Lower lobe of right lung (tissue), 2 donors: ENCODE measurements around the gene AK8. TPM values are rescaled to one million over a fixed set of nuclear protein-coding genes. Genes with fewer than 3 reads are reported as not detected.

Experiments used
- ATAC-seq, 2 donors: fragments of 200-7000 bp; cut with Tn5 transposase; one replicate each; pipeline ENCODE4 v1.9.1; 2020 to 2022; ENCODE audit warnings: mild to moderate bottlenecking in 2 of 2, moderate library complexity in 2 of 2
- DNase-seq: peaks from one replicate; pipeline ENCODE4 v3.0.0-alpha.2; 2020
- H3K27ac ChIP-seq: fragments of 200-600 bp; one replicate; pipeline ENCODE4 v1.8.0; 2022
- H3K27me3 ChIP-seq: fragments of 200-600 bp; one replicate; pipeline ENCODE4 v1.8.0; 2022; ENCODE audit warnings: low read depth
- H3K36me3 ChIP-seq: fragments of 200-600 bp; one replicate; pipeline ENCODE4 v1.8.0; 2022; ENCODE audit warnings: mild to moderate bottlenecking
- H3K4me1 ChIP-seq: fragments of 200-600 bp; one replicate; pipeline ENCODE4 v1.8.0; 2022
- H3K4me3 ChIP-seq: fragments of 200-600 bp; one replicate; pipeline ENCODE4 v1.8.0; 2022; ENCODE audit warnings: mild to moderate bottlenecking
- H3K9me3 ChIP-seq: fragments of 200-600 bp; one replicate; pipeline ENCODE4 v1.8.0; 2022
- CTCF ChIP-seq: fragments of 200-600 bp; IDR thresholded peaks from one replicate; pipeline ENCODE4 v1.8.0; 2022; ENCODE audit warnings: antibody characterized with exemption, mild to moderate bottlenecking
- intact Hi-C: fragments of 100-400 bp; cut with DNase I; formaldehyde crosslinking; loops from one replicate; pipeline ENCODE4 v1.11.0; 2022
- total RNA-seq: library from RNA; stranded (reverse); fragmentation: NEBNext Ultra II Directional; extraction: Animal tissue kit (Norgen Biotek cat#: 25700); gene quantifications from one replicate; pipeline ENCODE4 v1.2.1, GENCODE V29; 2021
- donor health status: DM: no; HTN: yes; CAD: no; lungs with severe emphysema.

The AK8 gene
- total RNA-seq, 1 donor from 2014 or later, result 6.1 TPM

GRCh38 chr9:132788378-132788777 lies 89.7 kb downstream of the AK8 start:
- H3K4me3 ChIP-seq, result no peak overlapping the region
- no peaks in the 10 kb centered on the region for H3K27me3 ChIP-seq
- no peaks in the 10 kb centered on the region for H3K36me3 ChIP-seq
- intact Hi-C loops, result no loop called here
- TF ChIP-seq CTCF, result no peak
- DNase-seq, result no peak
- no peak for ATAC-seq
- no peaks in the 10 kb centered on the region for H3K4me1 ChIP-seq
- H3K9me3 ChIP-seq, result no peaks in the 10 kb centered on the region
- no peak overlapping the region for H3K27ac ChIP-seq

GRCh38 chr9:132787748-132788159 lies 90.3 kb downstream of the AK8 start:
- H3K4me3 ChIP-seq, result no peak overlapping the region
- intact Hi-C loops, result no loop called here
- H3K9me3 ChIP-seq, result no peaks in the 10 kb centered on the region
- TF ChIP-seq CTCF, result no peak
- H3K27ac ChIP-seq, result no peak overlapping the region
- H3K27me3 ChIP-seq, result no peaks in the 10 kb centered on the region
- H3K4me1 ChIP-seq, result no peaks in the 10 kb centered on the region
- ATAC-seq, result no peak
- DNase-seq, result no peak
- H3K36me3 ChIP-seq, result no peaks in the 10 kb centered on the region

DNA sequence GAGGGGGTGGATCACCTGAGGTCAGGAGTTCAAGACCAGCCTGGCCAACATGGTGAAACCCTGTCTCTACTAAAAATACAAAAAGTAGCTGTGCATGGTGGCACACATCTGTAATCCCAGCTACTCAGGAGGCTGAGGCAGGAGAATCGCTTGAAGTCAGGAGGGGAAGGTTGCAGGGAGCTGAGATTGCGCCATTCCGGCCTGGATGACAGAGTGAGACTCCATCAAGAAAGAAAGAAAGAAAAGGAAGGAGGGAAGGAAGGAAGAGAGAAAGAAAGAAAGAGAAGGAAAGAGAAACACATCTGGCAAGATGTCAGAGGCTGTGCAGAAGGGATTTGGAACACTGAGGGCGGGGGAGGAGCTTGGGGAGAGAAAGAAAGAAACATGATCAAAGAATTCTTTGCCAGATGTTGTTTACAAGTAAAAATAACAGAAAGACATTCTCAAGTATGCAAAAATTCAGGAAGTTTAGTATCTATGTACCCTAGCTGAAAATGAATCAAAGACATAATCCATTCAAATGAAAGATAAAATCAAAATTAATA lies 93.7 kb downstream of the AK8 start:
- TF ChIP-seq CTCF, result no peak
- Histone ChIP-seq H3K27ac (no peak overlapping the region), H3K4me1 (no peaks in the 10 kb centered on the region), H3K4me3 (no peak overlapping the region), H3K36me3 (no peaks in the 10 kb centered on the region), H3K9me3 (no peaks in the 10 kb centered on the region), H3K27me3 (peaks cover 7% of the 10 kb centered on the region)
- ATAC-seq (no peak), DNase-seq (no peak)
- intact Hi-C loops, result no loop called here

DNA sequence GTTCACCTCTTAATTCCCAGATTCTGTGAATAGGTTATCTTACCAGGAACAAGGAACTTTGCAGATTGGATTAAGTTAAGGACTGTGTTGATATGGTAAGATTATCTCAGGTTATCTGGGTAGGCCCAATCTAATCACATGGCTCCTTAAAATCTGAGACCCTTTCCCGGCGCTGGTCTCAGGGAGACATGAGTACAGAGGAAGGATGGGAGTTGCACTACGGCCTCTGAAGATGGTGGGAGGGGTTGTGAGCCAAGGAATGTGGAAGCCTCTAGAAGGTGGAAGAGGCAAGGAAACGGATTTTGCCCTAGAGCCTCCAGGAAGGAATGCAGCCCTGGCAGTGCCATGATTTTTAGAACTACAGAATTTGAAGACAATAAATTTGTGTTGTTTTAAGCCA lies 95.1 kb downstream of the AK8 start:
- ATAC-seq (no peak), DNase-seq (no peak)
- Histone ChIP-seq H3K27me3 (peaks cover 7% of the 10 kb centered on the region), H3K9me3 (no peaks in the 10 kb centered on the region), H3K4me1 (no peaks in the 10 kb centered on the region), H3K4me3 (no peak overlapping the region), H3K27ac (no peak overlapping the region), H3K36me3 (no peaks in the 10 kb centered on the region)
- intact Hi-C loops, result no loop called here
- TF ChIP-seq CTCF, result no peak

- no peak overlapping the region for H3K27ac ChIP-seq
- no peaks in the 10 kb centered on the region for H3K9me3 ChIP-seq
- H3K4me3 ChIP-seq, result no peak overlapping the region
- no peaks in the 10 kb centered on the region for H3K4me1 ChIP-seq
- DNase-seq, result no peak
- no peak for TF ChIP-seq CTCF
- H3K27me3 ChIP-seq, result peaks cover 7% of the 10 kb centered on the region
- ATAC-seq, result no peak
- no peaks in the 10 kb centered on the region for H3K36me3 ChIP-seq
- intact Hi-C loops, result no loop called here
These were observed 96.0 kb downstream of the AK8 start for GRCh38 chr9:132782037-132782436.
